GM12891 (cell line): ENCODE results near the gene RETREG3.

Source experiments
- DNase-seq: peaks from one replicate; pipeline ENCODE4 v3.0.0; 2011; ENCODE audit warnings: low spot score; ENCODE audit not compliant: insufficient read length
- FAIRE-seq: peaks from 2 replicates; lab custom pipeline; 2011; peaks lifted over from hg19 to GRCh38; lab: Jason Lieb, UNC
- PAX5 ChIP-seq: IDR thresholded peaks from 2 replicates; pipeline ENCODE4 v1.6.1; 2011; ENCODE audit warnings: low read length, moderate library complexity, mild to moderate bottlenecking; ENCODE audit not compliant: insufficient read depth, severe bottlenecking
- POLR2A ChIP-seq: IDR thresholded peaks from 2 replicates; pipeline ENCODE4 v1.6.1; 2011; ENCODE audit warnings: low read depth, low read length, control low read depth
- POLR2AphosphoS5 ChIP-seq: IDR thresholded peaks from 2 replicates; pipeline ENCODE4 v1.6.1; 2011; ENCODE audit warnings: low read depth, low read length, control low read depth
- POU2F2 ChIP-seq: IDR thresholded peaks from 2 replicates; pipeline ENCODE4 v1.6.1; 2011; ENCODE audit warnings: low read depth, mild to moderate bottlenecking, control low read depth, low read length, moderate library complexity
- SPI1 ChIP-seq: IDR thresholded peaks from 2 replicates; pipeline ENCODE4 v1.6.1; 2011; ENCODE audit warnings: low read depth, low read length, control low read depth
- TAF1 ChIP-seq: IDR thresholded peaks from 2 replicates; pipeline ENCODE4 v1.6.1; 2011; ENCODE audit warnings: low read depth, low read length, control low read depth

Gene RETREG3

DNA sequence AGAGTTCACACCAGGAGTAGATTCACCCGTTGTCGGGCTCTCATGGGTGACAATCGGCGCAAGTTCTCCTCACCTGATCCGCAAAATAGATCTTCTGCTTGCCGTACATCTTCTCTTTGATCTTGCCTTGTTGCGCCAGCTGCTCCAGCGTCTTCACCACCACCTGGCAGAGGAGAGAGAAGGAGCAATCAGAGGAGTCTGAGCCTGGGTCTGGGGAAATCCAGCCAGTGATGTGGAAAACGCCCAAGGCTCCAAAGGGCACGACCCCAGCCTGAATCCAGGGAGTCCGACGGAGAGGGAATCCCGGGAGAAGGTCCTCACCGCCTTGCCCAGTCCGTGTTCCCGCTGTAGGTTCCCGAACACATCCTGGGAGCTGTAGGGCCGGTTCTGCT is 32.0 kb downstream of the RETREG3 start:
- FAIRE-seq (no peak), DNase-seq (no peak)
- no peak for TF ChIP-seq POU2F2
- TF ChIP-seq POLR2A = no peak

DNA sequence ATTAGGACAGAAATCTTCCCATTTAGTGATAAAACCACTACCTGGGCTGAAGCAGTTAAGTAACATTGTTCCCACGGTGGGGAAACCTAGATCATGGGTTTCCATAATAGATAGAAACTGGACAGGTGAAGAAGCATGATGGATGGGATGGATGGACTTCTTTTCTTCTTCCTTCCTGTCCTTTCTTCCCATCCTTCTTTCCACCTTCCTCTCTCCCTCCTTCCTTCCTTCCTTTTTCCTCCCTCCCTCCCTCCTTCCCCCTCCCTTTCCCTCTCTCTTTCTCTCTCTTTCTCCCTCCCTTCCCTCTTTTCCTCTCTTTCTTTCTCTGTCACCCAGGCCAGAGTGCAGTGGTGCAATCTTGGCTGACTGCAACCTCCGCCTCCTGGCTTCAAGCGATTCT is 34.7 kb downstream of the RETREG3 start:
- FAIRE-seq = no peak
- DNase-seq = no peak
- TF ChIP-seq POLR2AphosphoS5 (no peak), SPI1 (no peak), PAX5 (no peak), POLR2A (no peak), POU2F2 (no peak), TAF1 (no peak)

DNA sequence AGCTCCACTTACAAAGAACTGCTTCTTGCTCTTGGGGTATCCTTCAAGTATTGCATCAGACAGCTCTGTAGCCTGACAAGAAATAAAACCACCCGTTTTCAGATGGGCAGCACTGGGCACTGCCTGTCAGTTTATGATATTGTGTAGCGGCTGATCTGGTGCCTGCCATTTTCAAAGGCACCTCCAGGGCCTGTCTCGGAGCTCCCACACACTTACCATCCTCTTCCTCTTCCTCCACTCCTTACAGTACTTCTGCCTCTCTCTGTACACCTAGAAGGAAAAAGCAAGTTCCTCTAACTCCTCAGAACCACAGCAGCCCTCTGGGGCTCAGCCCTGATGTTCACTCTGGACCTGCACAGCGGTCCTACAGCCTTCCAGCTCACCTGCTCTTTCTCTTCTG is 36.1 kb downstream of the RETREG3 start:
- no peak for DNase-seq
- no peak for FAIRE-seq
- TF ChIP-seq POLR2A = no peak
- no peak for TF ChIP-seq SPI1
- TF ChIP-seq POLR2AphosphoS5 = no peak
- TF ChIP-seq TAF1 = no peak
- TF ChIP-seq PAX5 = no peak
- TF ChIP-seq POU2F2 = no peak

DNA sequence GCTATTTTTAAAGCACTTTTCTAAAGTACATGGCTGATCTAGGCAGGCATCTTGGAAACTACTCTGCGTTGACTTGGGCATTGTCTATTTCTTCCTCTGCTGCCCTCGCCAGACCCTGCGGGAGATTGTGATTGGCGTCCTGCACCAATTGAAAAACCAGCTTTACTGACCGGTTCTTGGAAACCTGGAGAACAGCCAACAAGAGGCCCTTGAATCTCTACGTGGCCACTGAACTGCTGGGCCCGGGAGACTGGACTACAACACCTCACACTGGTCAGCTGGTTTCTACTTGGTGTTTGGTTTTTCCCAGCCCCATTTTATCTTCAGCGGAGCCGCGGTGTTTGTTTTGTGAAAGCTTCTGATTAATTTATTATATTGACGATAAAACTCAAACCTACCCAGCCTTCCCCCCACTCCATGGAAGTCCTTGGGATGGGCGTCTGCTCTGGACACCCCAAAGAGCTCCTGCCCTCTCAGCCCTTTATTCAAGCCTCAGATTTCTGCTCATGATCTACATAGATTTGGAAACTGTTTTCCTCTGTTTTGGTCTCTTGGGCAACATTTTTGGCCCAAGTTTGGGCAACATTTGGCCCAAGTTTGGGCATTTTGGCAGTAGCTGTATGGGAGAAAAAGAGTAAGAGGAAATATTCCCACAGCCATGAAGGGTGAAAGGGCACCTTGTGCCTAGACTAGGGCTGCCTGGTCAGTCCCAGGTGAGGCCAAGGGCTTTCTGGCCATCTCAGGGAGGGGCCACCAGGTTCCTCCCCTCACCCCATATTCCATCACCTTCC is 37.5 kb downstream of the RETREG3 start:
- no peak for DNase-seq
- no peak for FAIRE-seq
- TF ChIP-seq POU2F2 = no peak
- TF ChIP-seq TAF1 = no peak
- TF ChIP-seq SPI1 = no peak
- no peak for TF ChIP-seq POLR2AphosphoS5
- TF ChIP-seq PAX5 = no peak
- TF ChIP-seq POLR2A = no peak

DNA sequence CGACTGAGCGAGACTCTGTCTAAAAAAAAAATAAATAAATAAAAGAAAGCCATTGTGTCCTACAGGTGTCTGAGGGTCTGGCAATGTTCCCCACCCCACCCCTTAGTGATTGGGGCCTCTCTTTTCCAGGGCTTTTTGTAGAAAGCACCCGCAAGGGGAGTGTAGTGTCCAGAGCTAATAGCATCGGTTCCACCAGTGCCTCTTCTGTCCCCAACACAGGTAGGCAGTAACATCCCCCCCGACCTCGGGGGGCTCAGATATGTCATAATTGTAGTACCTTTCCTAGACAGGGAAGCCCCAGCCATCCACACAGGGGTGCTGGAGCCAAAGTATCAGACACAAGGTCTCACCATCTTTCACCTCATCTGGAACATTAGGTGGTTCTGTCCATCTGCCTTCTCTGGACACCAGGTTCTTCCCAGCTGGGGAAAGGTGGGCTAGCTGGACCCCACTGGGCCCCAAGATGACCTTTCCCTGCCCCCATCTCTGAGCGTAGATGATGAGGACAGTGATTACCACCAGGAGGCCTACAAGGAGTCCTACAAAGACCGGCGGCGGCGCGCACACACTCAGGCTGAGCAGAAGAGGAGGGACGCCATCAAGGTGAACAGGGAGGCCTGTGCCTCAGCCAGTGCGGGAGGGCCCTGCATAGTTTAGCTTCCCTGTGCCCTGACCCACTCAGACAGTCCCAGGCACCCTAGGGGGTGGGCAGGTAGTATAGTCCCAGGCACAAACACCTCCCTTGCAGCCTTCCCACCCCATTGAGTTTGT is 40.6 kb downstream of the RETREG3 start:
- TF ChIP-seq SPI1 (no peak), POLR2AphosphoS5 (no peak), TAF1 (no peak), POU2F2 (no peak), POLR2A (no peak), PAX5 (no peak)
- DNase-seq = no peak
- no peak for FAIRE-seq

DNA sequence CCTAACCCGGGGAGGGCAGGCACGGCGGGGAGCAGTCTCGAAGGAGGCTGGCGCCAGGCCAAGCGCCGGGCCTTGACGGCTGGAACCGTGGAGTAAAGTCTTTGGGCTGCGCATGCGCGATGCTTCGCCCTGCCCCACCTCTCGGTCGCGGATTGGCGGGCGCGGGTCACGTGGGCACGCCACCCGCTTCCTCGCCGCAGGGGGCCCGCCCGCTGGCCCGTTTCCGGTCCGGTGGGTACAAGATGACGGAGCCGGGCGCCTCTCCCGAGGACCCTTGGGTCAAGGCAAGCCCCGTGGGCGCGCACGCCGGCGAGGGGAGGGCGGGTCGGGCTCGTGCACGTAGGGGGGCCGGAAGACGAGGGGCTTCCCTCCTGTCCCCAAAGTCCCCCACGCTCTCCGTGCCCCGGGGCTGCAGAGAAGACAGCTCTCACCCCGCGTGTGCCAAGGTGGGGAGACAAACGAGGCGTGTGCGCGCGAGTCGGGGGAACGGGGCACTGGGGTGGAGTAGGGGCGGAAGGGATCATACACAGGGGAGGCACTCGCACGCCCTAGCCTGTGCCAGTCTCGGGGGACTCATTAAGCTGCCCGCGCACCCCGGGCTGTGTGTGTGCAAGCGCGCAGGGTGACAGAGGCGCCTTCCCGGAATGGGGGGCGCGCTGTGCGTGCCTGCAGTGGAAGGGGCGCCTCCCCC is 42.1 kb downstream of the RETREG3 start, which contains the start of gene MLX:
Gene MLX, plus strand, starts transcription at position 218 of the 691 bp plus-strand sequence. Its CDS starts 25 bp downstream, at position 243.
- TF ChIP-seq POU2F2 (no peak), SPI1 (no peak), POLR2A (peak; percentile 9; the same call in 1 of the 2 replicates), PAX5 (peak; percentile 91), TAF1 (no peak; the same call in 1 of the 2 replicates), POLR2AphosphoS5 (peak; percentile 53; the same call in 1 of the 2 replicates)
- peak; percentile 100 for DNase-seq
- peak; percentile 99 for FAIRE-seq

DNA sequence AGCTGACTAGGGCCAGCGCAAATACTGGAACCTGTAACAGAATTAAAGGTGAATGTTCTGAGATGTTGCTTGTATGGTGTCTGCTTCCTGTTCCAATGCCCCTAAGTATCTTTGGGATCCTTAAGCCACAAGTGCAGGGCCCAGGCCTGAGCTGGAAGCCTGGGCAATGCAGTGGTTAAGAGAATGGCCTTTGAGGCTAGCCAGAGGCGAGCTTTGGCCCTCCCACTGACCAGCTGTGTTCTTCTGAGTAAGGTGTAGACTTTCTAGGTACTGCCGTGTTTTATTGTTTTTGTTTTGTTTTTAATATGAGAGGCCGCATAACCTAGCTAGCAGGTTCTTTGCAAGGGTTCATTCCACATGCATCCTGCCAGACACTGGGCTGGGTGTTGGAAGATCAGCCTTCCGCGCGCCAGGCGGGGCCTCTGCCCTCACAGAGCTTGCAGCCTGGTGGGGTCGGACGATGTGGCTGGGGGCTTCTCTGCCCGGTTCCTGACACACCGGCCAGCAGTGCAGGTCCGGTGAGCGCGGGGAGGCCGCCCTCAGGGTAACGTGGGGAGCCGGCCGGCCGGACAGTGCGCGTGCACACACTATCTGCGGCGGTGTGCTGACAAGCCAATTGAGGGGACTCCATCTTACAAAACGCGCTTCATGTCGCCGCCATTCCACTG is 42.8 kb downstream of the RETREG3 start:
- no peak for DNase-seq
- no peak for FAIRE-seq
- TF ChIP-seq SPI1 (no peak), POLR2AphosphoS5 (no peak), POLR2A (no peak), POU2F2 (no peak), PAX5 (no peak), TAF1 (no peak)

DNA sequence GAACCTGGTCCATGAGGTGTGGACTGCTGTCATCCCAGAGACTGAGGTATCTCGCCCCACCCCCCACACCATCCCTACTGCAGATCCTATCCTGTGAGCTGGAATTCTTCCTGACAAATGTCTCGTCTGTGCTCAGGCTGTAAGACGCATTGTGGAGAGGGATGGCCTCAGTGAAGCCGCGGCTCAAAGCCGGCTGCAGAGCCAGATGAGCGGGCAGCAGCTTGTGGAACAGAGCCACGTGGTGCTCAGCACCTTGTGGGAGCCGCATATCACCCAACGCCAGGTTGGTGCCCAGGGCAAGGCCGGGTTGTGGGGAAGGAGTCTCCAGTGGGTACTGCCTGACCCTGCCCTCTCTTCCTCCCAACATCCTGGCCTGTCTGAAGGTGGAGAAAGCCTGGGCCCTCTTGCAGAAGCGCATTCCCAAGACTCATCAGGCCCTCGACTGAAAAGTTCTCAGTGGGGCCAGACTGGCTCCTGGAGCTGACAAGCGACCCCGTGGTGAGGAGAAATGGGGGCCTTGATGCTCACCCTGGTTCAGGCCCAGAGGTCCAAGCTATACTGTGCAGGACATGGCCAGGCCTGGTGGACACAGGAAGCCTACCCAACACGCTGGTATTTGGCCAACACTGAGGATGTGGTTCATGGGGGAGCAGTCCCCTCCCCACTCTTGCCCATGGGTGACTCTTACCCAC is 43.5 kb downstream of the RETREG3 start:
- DNase-seq (no peak), FAIRE-seq (no peak)
- TF ChIP-seq TAF1 (no peak), POU2F2 (no peak), POLR2A (no peak), POLR2AphosphoS5 (no peak), SPI1 (no peak), PAX5 (no peak)
